ENCODE measurements around the gene TKTL1. TPM values are rescaled to one million over a fixed set of nuclear protein-coding genes. Genes with fewer than 3 reads are reported as not detected.
"Not testable (repeated sequence)": the region's sequence is repeated elsewhere in the genome, so short reads cannot be mapped to it uniquely, and the experiment has no call there.

The TKTL1 gene
- total RNA-seq, 2 donors from 2014 or later: 3.0 to 4.2 TPM

DNA sequence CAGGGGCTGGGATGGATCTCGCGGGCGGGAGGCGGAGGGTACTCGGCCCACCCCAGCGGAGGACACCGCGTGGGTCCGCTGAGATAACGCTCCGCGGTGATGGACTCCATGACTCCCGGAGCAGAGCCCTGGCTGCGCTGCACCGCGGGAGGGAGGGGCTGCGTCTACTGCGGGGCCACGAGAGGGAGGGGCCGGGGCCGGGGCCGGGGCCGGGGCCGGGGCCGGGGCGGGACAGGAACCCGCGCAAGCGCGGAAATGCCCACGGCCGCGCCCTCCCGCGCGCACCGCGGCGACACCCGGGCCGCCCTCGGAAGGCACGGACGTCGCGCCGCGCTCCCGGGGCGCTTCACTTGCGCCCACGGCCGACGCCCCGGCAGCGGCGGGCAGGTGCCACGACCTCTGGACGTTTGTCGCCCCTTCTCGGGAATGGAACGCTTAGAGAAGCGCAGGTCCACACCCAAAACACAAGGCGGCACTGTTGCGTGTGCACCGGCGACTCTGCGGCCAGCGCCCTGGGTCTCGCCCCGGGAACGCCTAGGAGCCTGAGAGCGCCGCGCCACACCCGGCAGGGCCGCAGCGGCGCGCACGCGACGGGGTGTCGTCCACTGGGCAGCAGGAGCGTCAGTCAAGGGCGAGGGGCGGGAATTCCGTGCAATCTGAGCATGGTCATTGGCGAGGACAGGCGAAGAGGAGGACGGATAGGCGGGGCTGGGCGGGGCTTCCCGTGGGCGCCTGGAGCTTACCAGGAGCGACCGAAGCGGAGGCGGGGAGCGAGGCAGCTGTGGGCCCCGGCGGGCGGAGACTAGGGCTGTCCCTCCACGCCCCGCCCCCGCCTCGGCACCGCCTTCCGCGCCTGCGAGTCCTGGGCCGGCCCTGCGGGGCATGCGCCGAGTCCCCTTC, 46.1 kb downstream of the TKTL1 start:
- H3K9me3 ChIP-seq (ENCODE audit: control insufficient read depth, low read length, poor library complexity, severe bottlenecking); DNase-seq; H3K4me3 Mint-ChIP-seq; H3K27me3 Mint-ChIP-seq; H3K27ac Mint-ChIP-seq; H3K4me1 Mint-ChIP-seq; H3K36me3 Mint-ChIP-seq (ENCODE audit: low read depth): not testable (repeated sequence)
- ATAC-seq: peak; percentile 73

DNA sequence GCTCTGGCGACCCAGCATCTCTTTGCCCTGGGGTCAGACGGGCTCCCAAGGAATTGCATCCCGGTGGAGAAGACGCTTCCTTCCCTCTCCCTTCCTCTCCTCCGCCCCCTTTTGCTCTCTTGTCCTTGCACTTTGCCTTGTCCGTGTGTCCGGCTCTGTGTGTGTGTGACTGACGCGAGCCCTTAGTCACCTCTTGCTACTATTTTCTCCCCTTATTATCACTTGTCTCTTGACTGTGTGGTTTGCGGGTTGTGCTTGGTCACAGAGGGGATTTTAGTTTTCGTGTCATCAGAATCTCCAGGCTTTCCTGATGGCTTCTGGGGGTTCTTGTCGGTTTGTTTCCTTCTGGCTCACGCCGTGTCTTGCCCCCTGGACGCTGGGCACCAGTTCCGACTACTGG, 47.5 kb downstream of the TKTL1 start:
- H3K9me3 ChIP-seq (ENCODE audit: control insufficient read depth, low read length, poor library complexity, severe bottlenecking); DNase-seq; H3K4me3 Mint-ChIP-seq; H3K36me3 Mint-ChIP-seq (ENCODE audit: low read depth); H3K27me3 Mint-ChIP-seq; H3K4me1 Mint-ChIP-seq; H3K27ac Mint-ChIP-seq: not testable (repeated sequence)
- ATAC-seq: peak; percentile 8

- ATAC-seq: peak; percentile 30
- H3K9me3 ChIP-seq (ENCODE audit: control insufficient read depth, low read length, poor library complexity, severe bottlenecking); H3K36me3 Mint-ChIP-seq (ENCODE audit: low read depth); H3K4me3 Mint-ChIP-seq; H3K27me3 Mint-ChIP-seq; H3K27ac Mint-ChIP-seq; DNase-seq: not testable (repeated sequence)
- H3K4me1 Mint-ChIP-seq: peaks cover 11% of the 10 kb centered on the region
Observed at GRCh38 chrX:154343620-154344019, 48.0 kb downstream of the TKTL1 start.

DNA sequence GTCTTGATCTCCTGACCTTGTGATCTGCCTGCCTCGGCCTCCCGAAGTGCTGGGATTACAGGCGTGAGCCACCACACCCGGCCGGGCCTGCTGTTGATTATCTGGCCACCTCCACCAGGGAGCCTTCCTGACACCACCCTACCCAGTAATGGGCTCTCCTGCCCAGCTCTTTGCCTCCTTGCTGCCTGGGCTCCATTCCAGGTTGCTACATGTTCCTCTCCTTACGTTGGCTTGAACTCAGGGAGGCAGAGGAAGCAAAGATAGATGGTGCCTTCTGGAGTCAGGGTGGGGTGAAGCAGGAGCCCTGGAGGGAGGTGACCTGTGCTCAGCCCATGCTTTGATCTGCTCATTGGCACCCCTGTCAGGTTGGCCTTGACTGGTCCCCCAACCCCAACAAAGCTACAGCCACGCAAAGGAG, 52.5 kb downstream of the TKTL1 start:
- Mint-ChIP-seq H3K4me3 (peak overlapping the region; percentile 50), H3K4me1 (peaks cover 16% of the 10 kb centered on the region), H3K27ac (peak overlapping the region; percentile 97), H3K27me3 (no peaks in the 10 kb centered on the region), H3K36me3 (ENCODE audit: low read depth) (no peaks in the 10 kb centered on the region)
- DNase-seq: no peak
- H3K9me3 ChIP-seq (ENCODE audit: control insufficient read depth, low read length, poor library complexity, severe bottlenecking): no peaks in the 10 kb centered on the region
- no peak for ATAC-seq

GRCh38 chrX:154348646-154349358, 53.2 kb downstream of the TKTL1 start:
- peak overlapping the region; percentile 97 for H3K27ac Mint-ChIP-seq
- no peaks in the 10 kb centered on the region for H3K9me3 ChIP-seq (ENCODE audit: control insufficient read depth, low read length, poor library complexity, severe bottlenecking)
- no peak for DNase-seq
- H3K4me3 Mint-ChIP-seq: peak overlapping the region; percentile 50
- no peaks in the 10 kb centered on the region for H3K36me3 Mint-ChIP-seq (ENCODE audit: low read depth)
- peaks cover 21% of the 10 kb centered on the region for H3K4me1 Mint-ChIP-seq
- no peaks in the 10 kb centered on the region for H3K27me3 Mint-ChIP-seq
- no peak for ATAC-seq

- Mint-ChIP-seq H3K4me1 (peaks cover 21% of the 10 kb centered on the region), H3K27me3 (no peaks in the 10 kb centered on the region), H3K36me3 (ENCODE audit: low read depth) (no peaks in the 10 kb centered on the region), H3K4me3 (peak overlapping the region; percentile 15), H3K27ac (peak overlapping the region; percentile 84)
- DNase-seq (no peak), ATAC-seq (no peak)
- no peaks in the 10 kb centered on the region for H3K9me3 ChIP-seq (ENCODE audit: control insufficient read depth, low read length, poor library complexity, severe bottlenecking)
Observed at GRCh38 chrX:154349359-154349935, 53.9 kb downstream of the TKTL1 start.

DNA sequence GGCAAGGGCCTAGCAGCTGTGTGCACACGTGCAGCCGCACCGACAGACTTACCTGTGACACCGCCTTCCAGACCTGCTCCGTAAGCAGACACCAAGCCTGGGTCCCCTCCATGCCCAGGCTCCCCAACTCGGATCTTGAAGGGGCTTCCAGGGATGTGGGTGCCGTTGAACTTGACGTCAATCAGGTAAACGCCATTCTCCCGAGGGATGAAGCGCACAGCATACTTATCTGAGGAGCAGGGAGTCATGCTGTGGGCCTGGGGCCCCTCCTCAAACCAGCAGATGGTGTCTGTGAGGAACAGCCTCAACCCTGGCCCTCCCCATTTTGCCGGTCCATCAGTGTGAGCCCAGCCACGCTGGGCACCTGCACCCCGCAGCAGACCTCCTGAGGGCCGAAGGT, 54.4 kb downstream of the TKTL1 start:
- Mint-ChIP-seq H3K4me1 (peaks cover 21% of the 10 kb centered on the region), H3K4me3 (peak overlapping the region; percentile 5), H3K36me3 (ENCODE audit: low read depth) (no peaks in the 10 kb centered on the region), H3K27ac (peak overlapping the region; percentile 84), H3K27me3 (no peaks in the 10 kb centered on the region)
- DNase-seq (peak in 1 of 3 donors; percentile 5), ATAC-seq (no peak)
- H3K9me3 ChIP-seq (ENCODE audit: control insufficient read depth, low read length, poor library complexity, severe bottlenecking): no peaks in the 10 kb centered on the region

DNA sequence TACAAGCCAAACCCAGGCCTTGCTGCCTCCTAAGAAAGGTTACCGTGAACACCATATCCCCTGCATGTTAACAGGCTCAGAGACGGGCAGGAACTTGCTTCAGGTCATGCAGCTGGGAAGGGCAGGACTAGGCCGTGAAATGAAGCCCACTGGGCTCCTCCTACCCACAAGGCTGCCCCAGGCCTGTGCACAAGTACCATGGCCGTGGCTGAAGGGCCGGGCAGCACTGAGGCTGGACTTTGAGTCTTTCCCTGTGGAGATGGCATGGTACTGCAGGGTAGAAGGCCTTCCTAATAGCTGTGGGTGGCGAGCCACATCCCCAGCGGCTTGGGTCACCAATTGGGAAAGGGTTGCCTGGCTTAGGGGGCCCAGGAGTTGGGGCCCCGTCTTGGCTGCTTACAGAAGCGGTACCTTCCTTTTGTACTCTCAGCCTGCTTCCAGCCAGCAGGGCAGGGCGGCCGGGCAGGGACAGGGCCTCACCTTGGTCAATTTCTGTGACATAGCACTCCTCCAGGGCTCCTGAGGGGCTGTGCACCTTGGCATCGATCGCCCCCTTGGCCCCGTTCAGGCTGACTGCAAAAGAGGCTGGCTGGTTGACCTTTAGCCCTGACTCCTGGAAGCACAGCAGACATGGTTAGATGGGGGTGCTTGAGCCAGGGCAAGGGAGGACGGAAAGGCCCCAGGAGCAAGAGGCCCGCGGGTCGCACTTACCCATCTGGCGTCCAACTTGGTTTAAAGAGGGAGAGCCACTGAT, 55.0 kb downstream of the TKTL1 start:
- ATAC-seq (no peak), DNase-seq (peak in 1 of 3 donors; percentile 1)
- no peaks in the 10 kb centered on the region for H3K9me3 ChIP-seq (ENCODE audit: control insufficient read depth, low read length, poor library complexity, severe bottlenecking)
- Mint-ChIP-seq H3K27ac (peak overlapping the region; percentile 84), H3K4me1 (peaks cover 21% of the 10 kb centered on the region), H3K36me3 (ENCODE audit: low read depth) (no peaks in the 10 kb centered on the region), H3K4me3 (peak overlapping the region; percentile 68), H3K27me3 (no peaks in the 10 kb centered on the region)

- peak; percentile 45 for ATAC-seq
- Mint-ChIP-seq H3K4me3 (peak overlapping the region; percentile 68), H3K4me1 (peaks cover 25% of the 10 kb centered on the region), H3K36me3 (ENCODE audit: low read depth) (no peaks in the 10 kb centered on the region), H3K27ac (peak overlapping the region; percentile 78), H3K27me3 (no peaks in the 10 kb centered on the region)
- H3K9me3 ChIP-seq (ENCODE audit: control insufficient read depth, low read length, poor library complexity, severe bottlenecking): no peaks in the 10 kb centered on the region
- DNase-seq: peak; percentile 11 to 32 (median 16)
Observed at GRCh38 chrX:154351183-154352011, 55.8 kb downstream of the TKTL1 start.

- DNase-seq: peak in 1 of 3 donors; percentile 10
- peaks cover 25% of the 10 kb centered on the region for H3K4me1 Mint-ChIP-seq
- H3K9me3 ChIP-seq (ENCODE audit: control insufficient read depth, low read length, poor library complexity, severe bottlenecking): no peaks in the 10 kb centered on the region
- H3K27ac Mint-ChIP-seq: peak overlapping the region; percentile 78
- H3K27me3 Mint-ChIP-seq: no peaks in the 10 kb centered on the region
- H3K4me3 Mint-ChIP-seq: peak overlapping the region; percentile 68
- peak; percentile 4 for ATAC-seq
- no peaks in the 10 kb centered on the region for H3K36me3 Mint-ChIP-seq (ENCODE audit: low read depth)
Observed at GRCh38 chrX:154352012-154352401, 56.4 kb downstream of the TKTL1 start.

- peak overlapping the region; percentile 68 for H3K4me3 Mint-ChIP-seq
- H3K4me1 Mint-ChIP-seq: peaks cover 22% of the 10 kb centered on the region
- no peaks in the 10 kb centered on the region for H3K27me3 Mint-ChIP-seq
- H3K27ac Mint-ChIP-seq: peak overlapping the region; percentile 78
- no peak for DNase-seq
- ATAC-seq: no peak
- no peaks in the 10 kb centered on the region for H3K36me3 Mint-ChIP-seq (ENCODE audit: low read depth)
- H3K9me3 ChIP-seq (ENCODE audit: control insufficient read depth, low read length, poor library complexity, severe bottlenecking): no peaks in the 10 kb centered on the region
Observed at GRCh38 chrX:154352466-154352865, 56.9 kb downstream of the TKTL1 start.

GRCh38 chrX:154353172-154353843, 57.7 kb downstream of the TKTL1 start:
- no peak for DNase-seq
- ATAC-seq: no peak
- H3K4me1 Mint-ChIP-seq: peaks cover 17% of the 10 kb centered on the region
- H3K27ac Mint-ChIP-seq: peak overlapping the region; percentile 54
- no peaks in the 10 kb centered on the region for H3K9me3 ChIP-seq (ENCODE audit: control insufficient read depth, low read length, poor library complexity, severe bottlenecking)
- no peak overlapping the region for H3K4me3 Mint-ChIP-seq
- no peaks in the 10 kb centered on the region for H3K27me3 Mint-ChIP-seq
- H3K36me3 Mint-ChIP-seq (ENCODE audit: low read depth): no peaks in the 10 kb centered on the region
